HCT116 (cell line): ENCODE measurements around the gene TMEM219. TPM values are rescaled to one million over a fixed set of nuclear protein-coding genes. Genes with fewer than 3 reads are reported as not detected.
"Not testable (repeated sequence)": the region's sequence is repeated elsewhere in the genome, so short reads cannot be mapped to it uniquely, and the experiment has no call there.

ENCODE experiments used
- ATAC-seq: fragments of 200-7000 bp; cut with Tn5 transposase; 2 replicates; pipeline ENCODE4 v1.9.1; 2020; ENCODE audit warnings: mild to moderate bottlenecking, moderate library complexity
- BruUV-seq: library from RNA; stranded (reverse); fragments of 400-500 nt; replicated peaks from 2 replicates; lab custom pipeline; 2021; lab: Mats Ljungman, UMichigan
- CTCF ChIA-PET: fragments of 300-600 bp; sonication (Branson Sonifier 250); formaldehyde crosslinking; loops from one replicate; lab custom pipeline; 2021; ENCODE audit warnings: antibody characterized with exemption; lab: Charles Lee
- POLR2A ChIA-PET: fragments of 300-600, 350-600 bp; sonication (Branson Sonifier 250); formaldehyde crosslinking; loops from one replicate; lab custom pipeline; 2021; ENCODE audit warnings: antibody characterized with exemption; lab: Charles Lee
- RAD21 ChIA-PET, 2 experiments: fragments of 300-600 bp; sonication (Branson Sonifier 250); formaldehyde crosslinking; loops; one replicate each; lab custom pipeline; 2023; ENCODE audit warnings: low total read pairs in 2 of 2; ENCODE audit not compliant: uncharacterized antibody in 2 of 2, unreplicated experiment in 2 of 2, low non-redundant PET in 1 of 2; lab: Charles Lee
- DNase-seq: peaks from one replicate; pipeline ENCODE4 v3.0.0-alpha.2; 2010; ENCODE audit warnings: low read depth, low spot score
- H2AFZ ChIP-seq: fragments of 200-600 bp; shearing (Covaris generic), sonication (generic); 2 replicates; pipeline ENCODE4 v1.6.1; 2017; ENCODE audit warnings: low read depth, mixed run types, mixed read lengths, antibody characterized with exemption, low read length; ENCODE audit not compliant: poor library complexity, severe bottlenecking
- H3K27ac ChIP-seq: 2 replicates; pipeline ENCODE4 v1.5.1; 2012; ENCODE audit warnings: low read depth, low read length
- H3K27me3 ChIP-seq: fragments of 200-600 bp; sonication (generic); 2 replicates; pipeline ENCODE4 v1.6.1; 2016; ENCODE audit warnings: mixed run types, low read length, mixed read lengths; ENCODE audit not compliant: insufficient read depth
- H3K36me3 ChIP-seq, 2 experiments: fragments of 200-500 bp in 1 of 2; fragments of 200-600 bp in 1 of 2; sonication (Bioruptor generic) in 1 of 2; sonication (generic) in 1 of 2; 2 replicates each; pipeline versions ENCODE4 v1.5.1 to v1.6.1; 2014 to 2016; ENCODE audit warnings: low read length in 2 of 2, inconsistent platforms in 1 of 2, mixed read lengths in 1 of 2, mixed run types in 1 of 2; ENCODE audit not compliant: insufficient read depth in 2 of 2, control insufficient read depth in 1 of 2
- H3K4me1 ChIP-seq, 2 experiments: fragments of 200-600 bp in 1 of 2; sonication (generic) in 1 of 2; 2 replicates each; pipeline versions ENCODE4 v1.5.1 to v1.6.1; 2012 to 2017; ENCODE audit warnings: low read length in 2 of 2, inconsistent platforms in 1 of 2, mild to moderate bottlenecking in 1 of 2, mixed read lengths in 1 of 2, mixed run types in 1 of 2, moderate library complexity in 1 of 2; ENCODE audit not compliant: insufficient read depth in 2 of 2, control insufficient read depth in 1 of 2
- H3K4me2 ChIP-seq: fragments of 200-600 bp; sonication (generic); 2 replicates; pipeline ENCODE4 v1.6.1; 2017; ENCODE audit warnings: mixed run types, low read length, mixed read lengths
- H3K4me3 ChIP-seq, 2 experiments: fragments of 200-600 bp in 1 of 2; sonication (generic) in 1 of 2; replicated peaks in 1 of 2; 2 replicates each; pipeline ENCODE4 v1.5.1; 2011 to 2016; ENCODE audit warnings: low read length in 2 of 2, control low read depth in 1 of 2, low read depth in 1 of 2, mild to moderate bottlenecking in 1 of 2, mixed read lengths in 1 of 2, mixed run types in 1 of 2
- H3K79me2 ChIP-seq: fragments of 200-600 bp; sonication (generic); 2 replicates; pipeline ENCODE4 v1.6.1; 2017; ENCODE audit warnings: mild to moderate bottlenecking, mixed run types, low read length, moderate library complexity, mixed read lengths; ENCODE audit not compliant: insufficient read depth
- H3K9ac ChIP-seq: fragments of 200-600 bp; sonication (generic); 2 replicates; pipeline ENCODE4 v1.6.1; 2016; ENCODE audit warnings: low read length, mixed read lengths
- H3K9me2 ChIP-seq: fragments of 200-600 bp; sonication (generic), shearing (Covaris generic); 2 replicates; pipeline ENCODE4 v1.6.1; 2017; ENCODE audit warnings: mixed run types, mild to moderate bottlenecking, moderate library complexity; ENCODE audit not compliant: insufficient read depth
- H3K9me3 ChIP-seq, 2 experiments: fragments of 200-500 bp in 1 of 2; fragments of 200-600 bp in 1 of 2; sonication (Bioruptor generic) in 1 of 2; sonication (generic) in 1 of 2; 2 replicates each; pipeline ENCODE4 v1.6.1; 2014 to 2017; ENCODE audit warnings: low read length in 2 of 2, mixed read lengths in 2 of 2, inconsistent platforms in 1 of 2, low read depth in 1 of 2, mild to moderate bottlenecking in 1 of 2, mixed run types in 1 of 2, moderate library complexity in 1 of 2; ENCODE audit not compliant: control insufficient read depth in 1 of 2, insufficient read depth in 1 of 2
- H4K20me1 ChIP-seq: fragments of 200-600 bp; sonication (generic), shearing (Covaris generic); 2 replicates; pipeline ENCODE4 v1.6.1; 2017; ENCODE audit warnings: mixed run types, mild to moderate bottlenecking, moderate library complexity; ENCODE audit not compliant: insufficient read depth
- CTCF ChIP-seq, 3 experiments: fragments of 200-600 bp in 1 of 3; sonication (generic) in 1 of 3; IDR thresholded peaks in 2 of 3; conservative IDR thresholded peaks in 1 of 3; 2 replicates each; pipeline ENCODE4 v1.5.1; 2012 to 2017; ENCODE audit warnings: low read depth in 2 of 3, low read length in 2 of 3, antibody characterized with exemption in 1 of 3, borderline replicate concordance in 1 of 3, control low read depth in 1 of 3, mild to moderate bottlenecking in 1 of 3, mixed read lengths in 1 of 3, mixed run types in 1 of 3, moderate library complexity in 1 of 3; ENCODE audit not compliant: insufficient read depth in 1 of 3
- JUND ChIP-seq: IDR thresholded peaks from 2 replicates; pipeline ENCODE4 v1.6.1; 2012
- YY1 ChIP-seq: IDR thresholded peaks from 2 replicates; pipeline ENCODE4 v1.6.1; 2011; ENCODE audit warnings: low read length, low read depth, moderate library complexity, mild to moderate bottlenecking; ENCODE audit not compliant: insufficient replicate concordance; ENCODE audit errors: extremely low read depth
- intact Hi-C: fragments of 100-400 bp; cut with micrococcal nuclease; formaldehyde crosslinking; loops from 2 replicates; pipeline ENCODE4 v1.10.0; 2022
- total RNA-seq: library from RNA; stranded (reverse); gene quantifications from one replicate; pipeline ENCODE4 v1.2.1, GENCODE V29; 2021; ENCODE audit not compliant: unreplicated experiment

Gene TMEM219
- total RNA-seq, 1 experiment from 2014 or later, result 75.5 TPM

- H3K27ac ChIP-seq, H3K9me2 ChIP-seq, BruUV-seq, H3K4me1 ChIP-seq, DNase-seq, H3K36me3 ChIP-seq, H3K4me3 ChIP-seq, H3K9ac ChIP-seq, ATAC-seq, H3K4me2 ChIP-seq, RAD21 ChIA-PET, H3K27me3 ChIP-seq, H4K20me1 ChIP-seq, H3K9me3 ChIP-seq, intact Hi-C loops, H2AFZ ChIP-seq, H3K79me2 ChIP-seq: not testable (repeated sequence)
- CTCF ChIA-PET, result interaction anchor here (1.1 kb wide), 1 partner anchor 167 kb away, joined by 3 read pairs; no protein-coding TSS in a partner anchor
- POLR2A ChIA-PET, result interaction anchor here (0.5 kb wide), 2 partner anchors 60 to 314 kb away, joined by 3 to 5 read pairs; no protein-coding TSS in a partner anchor
These were observed 53.6 kb downstream of the TMEM219 start for GRCh38 chr16:30015450-30015849.

GRCh38 chr16:30016555-30017276, 54.8 kb downstream of the TMEM219 start:
- intact Hi-C loops, result no loop called here
- peaks cover 0 to 14% of the 10 kb centered on the region in 2 experiments; a peak in 3 of 4 replicates for H3K4me1 ChIP-seq
- RAD21 ChIA-PET, result no interaction called here
- no peak overlapping the region for H3K4me2 ChIP-seq
- no peaks in the 10 kb centered on the region for H4K20me1 ChIP-seq
- DNase-seq, result no peak
- H3K9ac ChIP-seq, result no peak overlapping the region
- H2AFZ ChIP-seq, result no peak overlapping the region
- no peak overlapping the region for H3K4me3 ChIP-seq
- no peak overlapping the region for H3K27ac ChIP-seq
- no peaks in the 10 kb centered on the region for H3K79me2 ChIP-seq
- H3K27me3 ChIP-seq, result no peaks in the 10 kb centered on the region
- BruUV-seq, result no TSS peak
- no peaks in the 10 kb centered on the region for H3K9me3 ChIP-seq
- CTCF ChIA-PET, result interaction anchor here (2.6 kb wide), 1 partner anchor 168 kb away, joined by 8 read pairs; no protein-coding TSS in a partner anchor
- POLR2A ChIA-PET, result no interaction called here
- no peaks in the 10 kb centered on the region for H3K9me2 ChIP-seq
- TF ChIP-seq YY1, result no peak
- TF ChIP-seq JUND, result no peak
- TF ChIP-seq CTCF (IDR thresholded peaks at IDR 0.05 in 2 of 3, conservative IDR thresholded peaks at IDR 0.05 in 1 of 3; ENCODE audit: borderline replicate concordance in 1 of 3, insufficient read depth in 1 of 3, low read depth in 2 of 3, low read length in 2 of 3), result no peak
- TF ChIP-seq, all 23 proteins: peak for 0
- no peak for ATAC-seq
- no peaks in the 10 kb centered on the region for H3K36me3 ChIP-seq
